Muscle of back (tissue), 13 donors: ENCODE data around the gene TMEM45B. TPM values are rescaled to one million over a fixed set of nuclear protein-coding genes. Genes with fewer than 3 reads are reported as not detected.
"Not testable (repeated sequence)": the region's sequence is repeated elsewhere in the genome, so short reads cannot be mapped to it uniquely, and the experiment has no call there.

Experiments used
- DNase-seq, 3 donors: peaks; one replicate each; pipeline versions ENCODE4 v3.0.0 to v3.0.0-alpha.2; 2013
- long read RNA-seq, 9 donors: transcript quantifications; one replicate each; lab custom pipeline, GENCODE V29; 2026
- polyA plus RNA-seq, 10 donors: library from polyadenylated mRNA; unstranded; fragments of 120-200 nt; gene quantifications; one replicate each; pipeline ENCODE4 v1.2.1, GENCODE V29; 2013; ENCODE audit not compliant: insufficient read length in 10 of 10

TMEM45B gene
- 1 to 10 TPM in 1 of 10 donors, under 1 TPM in 9; 0.15 to 1.9 (median 0.39) TPM for polyA plus RNA-seq
- long read RNA-seq, donor 1: 0 reads
- long read RNA-seq, donor 2, partial matches to known transcripts: 0 of 1 reads
- long read RNA-seq, donor 2, other reads (novel, unspliced or antisense): 0 of 1 reads
- long read RNA-seq, donor 3: 0 reads
- long read RNA-seq, donor 4: 0 reads
- long read RNA-seq, donor 5: 0 reads
- long read RNA-seq, donor 6: 0 reads
- long read RNA-seq, donor 7, partial matches to known transcripts: 6 of 6 reads
- long read RNA-seq, donor 7, other reads (novel, unspliced or antisense): 0 of 6 reads
- long read RNA-seq, donor 8: 0 reads
- long read RNA-seq, donor 9: 0 reads

- DNase-seq: peak in 2 of 3 donors; percentile 3 to 22
These were observed at the start of gene TMEM45B for GRCh38 chr11:129815596-129816461. TMEM45B (plus strand) TSS chr11:129815848; CDS start chr11:129852483, 36,635 bp downstream.

- peak in 1 of 3 donors; percentile 13 for DNase-seq
These were observed 48.6 kb upstream of the TMEM45B start for GRCh38 chr11:129766898-129767604.

- no peak for DNase-seq
These were observed 47.8 kb upstream of the TMEM45B start for GRCh38 chr11:129767827-129768226.

GRCh38 chr11:129768356-129768755 is 47.3 kb upstream of the TMEM45B start:
- no peak for DNase-seq

GRCh38 chr11:129769059-129769458 is 46.6 kb upstream of the TMEM45B start:
- no peak for DNase-seq

- no peak for DNase-seq
These were observed 44.7 kb upstream of the TMEM45B start for GRCh38 chr11:129770993-129771392.

GRCh38 chr11:129771456-129771855 is 44.2 kb upstream of the TMEM45B start:
- not testable (repeated sequence) for DNase-seq

GRCh38 chr11:129778877-129779276 is 36.8 kb upstream of the TMEM45B start:
- DNase-seq: no peak

- DNase-seq: no peak
These were observed 36.3 kb upstream of the TMEM45B start for GRCh38 chr11:129779342-129779741.

GRCh38 chr11:129785383-129786111 is 30.1 kb upstream of the TMEM45B start:
- DNase-seq: no peak

- not testable (repeated sequence) for DNase-seq
These were observed 29.6 kb upstream of the TMEM45B start for GRCh38 chr11:129786112-129786416.

- no peak for DNase-seq
These were observed 28.0 kb upstream of the TMEM45B start for GRCh38 chr11:129787532-129788155.

GRCh38 chr11:129788278-129788677 is 27.4 kb upstream of the TMEM45B start:
- no peak for DNase-seq

GRCh38 chr11:129790106-129790505 is 25.5 kb upstream of the TMEM45B start:
- no peak for DNase-seq

GRCh38 chr11:129791515-129791914 is 24.1 kb upstream of the TMEM45B start:
- DNase-seq: no peak

GRCh38 chr11:129792663-129793062 is 23.0 kb upstream of the TMEM45B start:
- DNase-seq: no peak

- no peak for DNase-seq
These were observed 20.6 kb upstream of the TMEM45B start for GRCh38 chr11:129795089-129795488.

GRCh38 chr11:129798212-129798611 is 17.4 kb upstream of the TMEM45B start:
- DNase-seq: no peak

GRCh38 chr11:129800162-129800561 is 15.5 kb upstream of the TMEM45B start:
- not testable (repeated sequence) for DNase-seq

GRCh38 chr11:129800655-129801054 is 15.0 kb upstream of the TMEM45B start:
- no peak for DNase-seq

GRCh38 chr11:129803533-129803932 is 12.1 kb upstream of the TMEM45B start:
- no peak for DNase-seq
